ENCODE data around the gene ZBTB18. TPM values are rescaled to one million over a fixed set of nuclear protein-coding genes. Genes with fewer than 3 reads are reported as not detected.

ZBTB18 gene
- total RNA-seq, 2 donors from 2014 or later = 15.4 to 17.9 TPM

- H3K27ac Mint-ChIP-seq = no peak overlapping the region
- H3K4me3 Mint-ChIP-seq = no peak overlapping the region
- DNase-seq = no peak
- Histone ChIP-seq H3K9me3 (ENCODE audit: control insufficient read depth, low read length) (no peaks in the 10 kb centered on the region), H3K27me3 (ENCODE audit: control insufficient read depth, insufficient read depth, low read length, poor library complexity, severe bottlenecking) (no peaks in the 10 kb centered on the region), H3K27ac (ENCODE audit: low read depth, low read length) (peak overlapping the region; percentile 91), H3K4me3 (ENCODE audit: low read length) (peak overlapping the region; percentile 97), H3K36me3 (ENCODE audit: control insufficient read depth, insufficient read depth, low read length) (peaks cover 17% of the 10 kb centered on the region), H3K4me1 (ENCODE audit: control insufficient read depth, insufficient read depth, low read length) (peaks cover 27% of the 10 kb centered on the region), H3K9ac (ENCODE audit: extremely low read depth, low read length, poor library complexity, severe bottlenecking) (no peak overlapping the region)
- H3K4me1 Mint-ChIP-seq = peaks cover 19% of the 10 kb centered on the region
- peaks cover 6% of the 10 kb centered on the region for H3K36me3 Mint-ChIP-seq (ENCODE audit: low read depth)
- 80 to 89% methylated on average over 11 of the region's 11 CpGs for WGBS, 2 experiments (ENCODE audit: insufficient coverage in 1 of 2, insufficient read length in 1 of 2)
- TF ChIP-seq CTCF (conservative IDR thresholded peaks at IDR 0.05) = no peak
- H3K9me3 Mint-ChIP-seq = no peaks in the 10 kb centered on the region
- no peaks in the 10 kb centered on the region for H3K27me3 Mint-ChIP-seq (ENCODE audit: insufficient read depth)
Measured at GRCh38 chr1:244053831-244054230, 2.7 kb downstream of the ZBTB18 start.

DNA sequence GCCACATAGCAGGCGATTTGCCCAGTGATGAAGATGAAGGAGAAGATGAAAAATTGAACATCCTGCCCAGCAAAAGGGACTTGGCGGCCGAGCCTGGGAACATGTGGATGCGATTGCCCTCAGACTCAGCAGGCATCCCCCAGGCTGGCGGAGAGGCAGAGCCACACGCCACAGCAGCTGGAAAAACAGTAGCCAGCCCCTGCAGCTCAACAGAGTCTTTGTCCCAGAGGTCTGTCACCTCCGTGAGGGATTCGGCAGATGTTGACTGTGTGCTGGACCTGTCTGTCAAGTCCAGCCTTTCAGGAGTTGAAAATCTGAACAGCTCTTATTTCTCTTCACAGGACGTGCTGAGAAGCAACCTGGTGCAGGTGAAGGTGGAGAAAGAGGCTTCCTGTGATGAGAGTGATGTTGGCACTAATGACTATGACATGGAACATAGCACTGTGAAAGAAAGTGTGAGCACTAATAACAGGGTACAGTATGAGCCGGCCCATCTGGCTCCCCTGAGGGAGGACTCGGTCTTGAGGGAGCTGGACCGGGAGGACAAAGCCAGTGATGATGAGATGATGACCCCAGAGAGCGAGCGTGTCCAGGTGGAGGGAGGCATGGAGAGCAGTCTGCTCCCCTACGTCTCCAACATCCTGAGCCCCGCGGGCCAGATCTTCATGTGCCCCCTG is 3.3 kb downstream of the ZBTB18 start:
- H3K27ac ChIP-seq (ENCODE audit: low read depth, low read length) = peak overlapping the region; percentile 91
- TF ChIP-seq CTCF (conservative IDR thresholded peaks at IDR 0.05) = no peak
- no peaks in the 10 kb centered on the region for H3K27me3 ChIP-seq (ENCODE audit: control insufficient read depth, insufficient read depth, low read length, poor library complexity, severe bottlenecking)
- Mint-ChIP-seq H3K36me3 (ENCODE audit: low read depth) (peaks cover 6% of the 10 kb centered on the region), H3K4me1 (peaks cover 19% of the 10 kb centered on the region), H3K4me3 (peak overlapping the region; percentile 2), H3K9me3 (no peaks in the 10 kb centered on the region), H3K27me3 (ENCODE audit: insufficient read depth) (no peaks in the 10 kb centered on the region), H3K27ac (no peak overlapping the region)
- WGBS, 2 experiments (ENCODE audit: insufficient coverage in 1 of 2, insufficient read length in 1 of 2) = 62 to 84% methylated on average over 12 to 17 of the region's 17 CpGs
- H3K36me3 ChIP-seq (ENCODE audit: control insufficient read depth, insufficient read depth, low read length) = peaks cover 17% of the 10 kb centered on the region
- H3K9ac ChIP-seq (ENCODE audit: extremely low read depth, low read length, poor library complexity, severe bottlenecking) = no peak overlapping the region
- DNase-seq = peak; percentile 66
- H3K4me3 ChIP-seq (ENCODE audit: low read length) = no peak overlapping the region
- peaks cover 27% of the 10 kb centered on the region for H3K4me1 ChIP-seq (ENCODE audit: control insufficient read depth, insufficient read depth, low read length)
- H3K9me3 ChIP-seq (ENCODE audit: control insufficient read depth, low read length) = no peaks in the 10 kb centered on the region

GRCh38 chr1:244054924-244055263 is 3.8 kb downstream of the ZBTB18 start:
- Histone ChIP-seq H3K36me3 (ENCODE audit: control insufficient read depth, insufficient read depth, low read length) (peaks cover 17% of the 10 kb centered on the region), H3K27ac (ENCODE audit: low read depth, low read length) (peak overlapping the region; percentile 91), H3K27me3 (ENCODE audit: control insufficient read depth, insufficient read depth, low read length, poor library complexity, severe bottlenecking) (no peaks in the 10 kb centered on the region), H3K4me1 (ENCODE audit: control insufficient read depth, insufficient read depth, low read length) (peaks cover 27% of the 10 kb centered on the region), H3K9ac (ENCODE audit: extremely low read depth, low read length, poor library complexity, severe bottlenecking) (no peak overlapping the region), H3K4me3 (ENCODE audit: low read length) (no peak overlapping the region), H3K9me3 (ENCODE audit: control insufficient read depth, low read length) (no peaks in the 10 kb centered on the region)
- TF ChIP-seq CTCF (conservative IDR thresholded peaks at IDR 0.05) = no peak
- Mint-ChIP-seq H3K27ac (no peak overlapping the region), H3K4me1 (peaks cover 19% of the 10 kb centered on the region), H3K4me3 (peak overlapping the region; percentile 2), H3K27me3 (ENCODE audit: insufficient read depth) (no peaks in the 10 kb centered on the region), H3K36me3 (ENCODE audit: low read depth) (peaks cover 6% of the 10 kb centered on the region), H3K9me3 (no peaks in the 10 kb centered on the region)
- 94 to 98% methylated on average over 21 to 27 of the region's 27 CpGs for WGBS, 2 experiments (ENCODE audit: insufficient coverage in 1 of 2, insufficient read length in 1 of 2)
- no peak for DNase-seq
